HT-29 (cell line): ENCODE measurements around the gene GCG. TPM values are rescaled to one million over a fixed set of nuclear protein-coding genes. Genes with fewer than 3 reads are reported as not detected.

ENCODE experiments used
- DNase-seq: peaks from one replicate; pipeline ENCODE4 v3.0.0-alpha.2; 2015; ENCODE audit warnings: low spot score
- total RNA-seq: library from RNA; depleted of rRNA; stranded (reverse); fragments of >200 nt; shearing (Covaris generic); gene quantifications from 2 replicates; pipeline ENCODE4 v1.2.3, GENCODE V29; 2014; rRNA removed

GCG gene
- total RNA-seq, 1 experiment from 2014 or later = not detected

- DNase-seq = no peak
Observed at GRCh38 chr2:162103443-162104009, 48.5 kb downstream of the GCG start.

GRCh38 chr2:162100579-162100978 lies 51.5 kb downstream of the GCG start:
- no peak for DNase-seq

- no peak for DNase-seq
Observed at GRCh38 chr2:162099836-162100235, 52.2 kb downstream of the GCG start.

Other genes with a start within 250 kb of the GCG start
- gene DPP4, start 78.0 kb downstream of the GCG start, total RNA-seq = 12.7 and 19.0 TPM in 2 replicates
- not detected in 2 replicates for gene FAP, start 91.2 kb upstream of the GCG start, total RNA-seq
- 8.7 and 13.0 TPM in 2 replicates for gene IFIH1, start 166.4 kb upstream of the GCG start, total RNA-seq
- 32.9 and 33.8 TPM in 2 replicates for gene GCA, start 191.9 kb upstream of the GCG start, total RNA-seq